Smooth muscle cell (in vitro differentiated cells): Measurements from ENCODE around the gene GM2A. TPM values are rescaled to one million over a fixed set of nuclear protein-coding genes. Genes with fewer than 3 reads are reported as not detected.

Source experiments
- DNase-seq: peaks from one replicate; lab custom pipeline; 2025; ENCODE audit not compliant: unreplicated experiment; lab: John Stamatoyannopoulos, UW
- H2AFZ ChIP-seq: fragments of 200-600 bp; sonication (generic); 2 replicates; pipeline ENCODE4 v1.6.0; 2016; ENCODE audit warnings: antibody characterized with exemption, low read depth, mild to moderate bottlenecking
- H3F3A ChIP-seq: fragments of 200-600 bp; sonication (generic); 2 replicates; pipeline ENCODE4 v1.6.0; 2017; ENCODE audit warnings: antibody characterized with exemption, low read depth
- H3K27ac ChIP-seq: fragments of 200-600 bp; sonication (generic); 2 replicates; pipeline ENCODE4 v1.5.1; 2016; ENCODE audit warnings: low read depth, mild to moderate bottlenecking
- H3K27me3 ChIP-seq: fragments of 200-600 bp; sonication (generic); 2 replicates; pipeline ENCODE4 v1.6.1; 2016; ENCODE audit warnings: low read depth, mild to moderate bottlenecking
- H3K36me3 ChIP-seq: fragments of 200-600 bp; sonication (generic); 2 replicates; pipeline ENCODE4 v1.5.1; 2016; ENCODE audit warnings: low read depth
- H3K4me1 ChIP-seq: fragments of 200-600 bp; sonication (generic); 2 replicates; pipeline ENCODE4 v1.5.1; 2016; ENCODE audit warnings: low read depth
- H3K4me2 ChIP-seq: fragments of 200-600 bp; sonication (generic); 2 replicates; pipeline ENCODE4 v1.6.0; 2016; ENCODE audit warnings: mild to moderate bottlenecking
- H3K4me3 ChIP-seq: fragments of 200-600 bp; sonication (generic); 2 replicates; pipeline ENCODE4 v1.5.1; 2016; ENCODE audit warnings: mild to moderate bottlenecking
- H3K79me2 ChIP-seq: fragments of 200-600 bp; sonication (generic); 2 replicates; pipeline ENCODE4 v1.6.0; 2016; ENCODE audit warnings: low read depth, mild to moderate bottlenecking
- H3K9ac ChIP-seq: fragments of 200-600 bp; sonication (generic); 2 replicates; pipeline ENCODE4 v1.6.0; 2016; ENCODE audit warnings: low read depth
- H3K9me3 ChIP-seq: fragments of 200-600 bp; sonication (generic); replicated peaks from 2 replicates; pipeline ENCODE4 v1.5.1; 2016; ENCODE audit warnings: low read depth
- H4K20me1 ChIP-seq: fragments of 200-600 bp; sonication (generic); 2 replicates; pipeline ENCODE4 v1.6.0; 2016; ENCODE audit warnings: low read depth
- WGBS: methylation state at CpG from one replicate; pipeline ENCODE4 v1.1.7; 2016; ENCODE audit warnings: low lambda C conversion rate; 5-methylcytosine and 5-hydroxymethylcytosine counted together
- polyA plus RNA-seq: library from polyadenylated mRNA; unstranded; fragments of >200 nt; fragmentation: Nextera tagmentation; extraction: Ambion mirVana; gene quantifications from 2 replicates; pipeline ENCODE4 v1.2.1, GENCODE V29; 2016
- total RNA-seq: library from RNA; depleted of rRNA; stranded (reverse); fragments of >200 nt; gene quantifications from 2 replicates; pipeline ENCODE4 v1.2.3, GENCODE V29; 2014
- TF ChIP-seq, protein P1 (sequence below): fragments of 200-600 bp; sonication (generic); IDR thresholded peaks from 2 replicates; pipeline ENCODE4 v1.5.1; 2017; ENCODE audit warnings: borderline replicate concordance, mild to moderate bottlenecking, antibody characterized with exemption; ENCODE audit not compliant: insufficient read depth, poor library complexity, severe bottlenecking

The GM2A gene
- total and polyA plus RNA-seq, 2 experiments from 2014 or later = 16.3 to 36.1 TPM

GRCh38 chr5:151284392-151284967 lies 31.5 kb downstream of the GM2A start:
- TF ChIP-seq, protein P1, sequence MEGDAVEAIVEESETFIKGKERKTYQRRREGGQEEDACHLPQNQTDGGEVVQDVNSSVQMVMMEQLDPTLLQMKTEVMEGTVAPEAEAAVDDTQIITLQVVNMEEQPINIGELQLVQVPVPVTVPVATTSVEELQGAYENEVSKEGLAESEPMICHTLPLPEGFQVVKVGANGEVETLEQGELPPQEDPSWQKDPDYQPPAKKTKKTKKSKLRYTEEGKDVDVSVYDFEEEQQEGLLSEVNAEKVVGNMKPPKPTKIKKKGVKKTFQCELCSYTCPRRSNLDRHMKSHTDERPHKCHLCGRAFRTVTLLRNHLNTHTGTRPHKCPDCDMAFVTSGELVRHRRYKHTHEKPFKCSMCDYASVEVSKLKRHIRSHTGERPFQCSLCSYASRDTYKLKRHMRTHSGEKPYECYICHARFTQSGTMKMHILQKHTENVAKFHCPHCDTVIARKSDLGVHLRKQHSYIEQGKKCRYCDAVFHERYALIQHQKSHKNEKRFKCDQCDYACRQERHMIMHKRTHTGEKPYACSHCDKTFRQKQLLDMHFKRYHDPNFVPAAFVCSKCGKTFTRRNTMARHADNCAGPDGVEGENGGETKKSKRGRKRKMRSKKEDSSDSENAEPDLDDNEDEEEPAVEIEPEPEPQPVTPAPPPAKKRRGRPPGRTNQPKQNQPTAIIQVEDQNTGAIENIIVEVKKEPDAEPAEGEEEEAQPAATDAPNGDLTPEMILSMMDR = peak; percentile 25
- H3K36me3 ChIP-seq = no peaks in the 10 kb centered on the region
- no peak for DNase-seq
- H3K4me1 ChIP-seq = no peaks in the 10 kb centered on the region
- no peaks in the 10 kb centered on the region for H3F3A ChIP-seq
- H3K9ac ChIP-seq = no peak overlapping the region
- WGBS = 40% methylated on average over 8 of the region's 8 CpGs
- no peaks in the 10 kb centered on the region for H3K9me3 ChIP-seq
- no peaks in the 10 kb centered on the region for H3K79me2 ChIP-seq
- no peak overlapping the region for H3K27ac ChIP-seq
- no peaks in the 10 kb centered on the region for H3K27me3 ChIP-seq
- H3K4me2 ChIP-seq = no peak overlapping the region
- no peaks in the 10 kb centered on the region for H4K20me1 ChIP-seq
- no peak overlapping the region for H2AFZ ChIP-seq
- no peak overlapping the region for H3K4me3 ChIP-seq

DNA sequence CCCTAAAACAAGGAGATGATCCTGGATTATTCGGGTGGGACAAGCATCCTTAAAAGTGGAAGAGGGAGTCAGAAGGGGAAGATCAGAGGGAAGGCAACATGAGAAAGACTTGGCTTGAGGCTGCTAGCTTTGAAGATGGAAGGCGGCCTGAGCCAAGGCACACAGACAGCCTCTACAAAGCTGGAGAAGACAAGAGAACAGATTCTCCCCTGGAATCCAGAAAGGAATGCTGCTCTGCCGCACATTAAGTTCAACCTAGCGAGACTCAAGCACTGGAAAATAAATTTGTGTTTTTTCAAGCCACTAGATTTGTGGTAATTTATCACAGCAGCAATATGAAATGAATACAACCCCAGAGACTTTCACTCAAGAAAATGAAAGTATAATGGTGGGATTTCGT lies 32.7 kb downstream of the GM2A start:
- Histone ChIP-seq H3F3A (no peaks in the 10 kb centered on the region), H2AFZ (no peak overlapping the region), H3K9me3 (no peaks in the 10 kb centered on the region), H3K36me3 (no peaks in the 10 kb centered on the region), H3K4me2 (no peak overlapping the region), H3K27ac (peak overlapping the region; percentile 51), H3K4me1 (no peaks in the 10 kb centered on the region), H3K27me3 (no peaks in the 10 kb centered on the region), H4K20me1 (no peaks in the 10 kb centered on the region), H3K4me3 (no peak overlapping the region), H3K9ac (no peak overlapping the region), H3K79me2 (no peaks in the 10 kb centered on the region)
- no peak for DNase-seq
- WGBS = 67% methylated on average over 5 of the region's 5 CpGs
- TF ChIP-seq, protein P1 = no peak

GRCh38 chr5:151286246-151286645 lies 33.3 kb downstream of the GM2A start:
- TF ChIP-seq, protein P1 = no peak
- no peaks in the 10 kb centered on the region for H4K20me1 ChIP-seq
- no peak overlapping the region for H3K9ac ChIP-seq
- H3K4me3 ChIP-seq = no peak overlapping the region
- no peak overlapping the region for H2AFZ ChIP-seq
- H3K9me3 ChIP-seq = no peaks in the 10 kb centered on the region
- peak overlapping the region; percentile 51 for H3K27ac ChIP-seq
- WGBS = 78% methylated on average over 1 of the region's 1 CpG
- H3K4me1 ChIP-seq = no peaks in the 10 kb centered on the region
- H3K79me2 ChIP-seq = no peaks in the 10 kb centered on the region
- DNase-seq = no peak
- no peaks in the 10 kb centered on the region for H3K36me3 ChIP-seq
- H3K27me3 ChIP-seq = no peaks in the 10 kb centered on the region
- H3K4me2 ChIP-seq = no peak overlapping the region
- no peaks in the 10 kb centered on the region for H3F3A ChIP-seq

DNA sequence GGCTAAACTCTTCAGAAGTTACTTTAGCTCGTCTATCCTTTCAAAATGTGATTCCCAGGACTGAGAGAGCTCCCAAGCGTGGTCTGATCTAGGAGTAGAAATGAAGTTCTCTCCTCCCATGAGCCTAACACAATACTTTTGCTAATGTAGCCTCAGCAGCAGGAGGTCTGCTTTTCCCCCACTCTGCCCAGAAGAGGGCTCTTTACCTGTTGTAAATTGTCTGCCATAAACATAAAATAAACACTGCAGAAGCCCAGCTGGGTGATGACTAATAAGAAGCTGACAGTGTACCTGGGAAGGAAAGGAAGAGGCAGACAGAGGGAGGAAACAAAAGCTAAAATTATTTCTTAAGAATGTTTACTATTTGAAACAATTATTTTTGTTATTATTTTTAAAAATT lies 35.2 kb downstream of the GM2A start:
- H3F3A ChIP-seq = no peaks in the 10 kb centered on the region
- H3K79me2 ChIP-seq = no peaks in the 10 kb centered on the region
- DNase-seq = no peak
- H3K36me3 ChIP-seq = no peaks in the 10 kb centered on the region
- no peaks in the 10 kb centered on the region for H3K27me3 ChIP-seq
- H2AFZ ChIP-seq = no peak overlapping the region
- no peaks in the 10 kb centered on the region for H4K20me1 ChIP-seq
- no peaks in the 10 kb centered on the region for H3K4me1 ChIP-seq
- H3K4me2 ChIP-seq = no peak overlapping the region
- no peak overlapping the region for H3K4me3 ChIP-seq
- 49% methylated on average over 2 of the region's 2 CpGs for WGBS
- H3K9ac ChIP-seq = no peak overlapping the region
- H3K27ac ChIP-seq = no peak overlapping the region
- TF ChIP-seq, protein P1 = no peak
- no peaks in the 10 kb centered on the region for H3K9me3 ChIP-seq
